ENCODE data around the gene MEGF8. TPM values are rescaled to one million over a fixed set of nuclear protein-coding genes. Genes with fewer than 3 reads are reported as not detected.

The MEGF8 gene
- total and polyA plus RNA-seq, 9 of the 15 experiments (the other 6 are each of a cell fraction or from before 2014, with no cell fraction given): 0.28 to 13.1 (median 3.0) TPM

- TF ChIP-seq, protein P1, sequence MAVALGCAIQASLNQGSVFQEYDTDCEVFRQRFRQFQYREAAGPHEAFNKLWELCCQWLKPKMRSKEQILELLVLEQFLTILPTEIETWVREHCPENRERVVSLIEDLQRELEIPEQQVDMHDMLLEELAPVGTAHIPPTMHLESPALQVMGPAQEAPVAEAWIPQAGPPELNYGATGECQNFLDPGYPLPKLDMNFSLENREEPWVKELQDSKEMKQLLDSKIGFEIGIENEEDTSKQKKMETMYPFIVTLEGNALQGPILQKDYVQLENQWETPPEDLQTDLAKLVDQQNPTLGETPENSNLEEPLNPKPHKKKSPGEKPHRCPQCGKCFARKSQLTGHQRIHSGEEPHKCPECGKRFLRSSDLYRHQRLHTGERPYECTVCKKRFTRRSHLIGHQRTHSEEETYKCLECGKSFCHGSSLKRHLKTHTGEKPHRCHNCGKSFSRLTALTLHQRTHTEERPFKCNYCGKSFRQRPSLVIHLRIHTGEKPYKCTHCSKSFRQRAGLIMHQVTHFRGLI (CRISPR knock-in tag; IDR thresholded peaks at IDR 0.05): no peak
- TF ChIP-seq HMG20A (CRISPR knock-in tag; conservative IDR thresholded peaks at IDR 0.05) (no peak), DNMT1 (IDR thresholded peaks at IDR 0.05) (no peak), HNRNPL (IDR thresholded peaks at IDR 0.05; ENCODE audit: low read depth, low read length) (no peak), LEF1 (IDR thresholded peaks at IDR 0.05) (no peak), SPI1 (IDR thresholded peaks at IDR 0.05; ENCODE audit: borderline replicate concordance, low read depth, low read length) (no peak), HMGN3 (IDR thresholded peaks at IDR 0.05; ENCODE audit: borderline replicate concordance, extremely low read depth, insufficient read length, low read depth, low read length) (no peak), HCFC1 (IDR thresholded peaks at IDR 0.05; ENCODE audit: low read depth, low read length) (no peak), FOXK1 (CRISPR knock-in tag; IDR thresholded peaks at IDR 0.05; ENCODE audit: borderline replicate concordance) (no peak), GTF2F1 (IDR thresholded peaks at IDR 0.05; ENCODE audit: low read depth, low read length) (no peak), ZNF384 (IDR thresholded peaks at IDR 0.05; ENCODE audit: low read depth, low read length) (no peak), NFE2L1 (tag; IDR thresholded peaks at IDR 0.05; ENCODE audit: borderline replicate concordance, low read depth) (no peak), EHMT2 (IDR thresholded peaks at IDR 0.05) (peak; percentile 98), CLOCK (CRISPR knock-in tag; IDR thresholded peaks at IDR 0.05; ENCODE audit: borderline replicate concordance) (no peak)
- TF ChIP-seq, protein P2, sequence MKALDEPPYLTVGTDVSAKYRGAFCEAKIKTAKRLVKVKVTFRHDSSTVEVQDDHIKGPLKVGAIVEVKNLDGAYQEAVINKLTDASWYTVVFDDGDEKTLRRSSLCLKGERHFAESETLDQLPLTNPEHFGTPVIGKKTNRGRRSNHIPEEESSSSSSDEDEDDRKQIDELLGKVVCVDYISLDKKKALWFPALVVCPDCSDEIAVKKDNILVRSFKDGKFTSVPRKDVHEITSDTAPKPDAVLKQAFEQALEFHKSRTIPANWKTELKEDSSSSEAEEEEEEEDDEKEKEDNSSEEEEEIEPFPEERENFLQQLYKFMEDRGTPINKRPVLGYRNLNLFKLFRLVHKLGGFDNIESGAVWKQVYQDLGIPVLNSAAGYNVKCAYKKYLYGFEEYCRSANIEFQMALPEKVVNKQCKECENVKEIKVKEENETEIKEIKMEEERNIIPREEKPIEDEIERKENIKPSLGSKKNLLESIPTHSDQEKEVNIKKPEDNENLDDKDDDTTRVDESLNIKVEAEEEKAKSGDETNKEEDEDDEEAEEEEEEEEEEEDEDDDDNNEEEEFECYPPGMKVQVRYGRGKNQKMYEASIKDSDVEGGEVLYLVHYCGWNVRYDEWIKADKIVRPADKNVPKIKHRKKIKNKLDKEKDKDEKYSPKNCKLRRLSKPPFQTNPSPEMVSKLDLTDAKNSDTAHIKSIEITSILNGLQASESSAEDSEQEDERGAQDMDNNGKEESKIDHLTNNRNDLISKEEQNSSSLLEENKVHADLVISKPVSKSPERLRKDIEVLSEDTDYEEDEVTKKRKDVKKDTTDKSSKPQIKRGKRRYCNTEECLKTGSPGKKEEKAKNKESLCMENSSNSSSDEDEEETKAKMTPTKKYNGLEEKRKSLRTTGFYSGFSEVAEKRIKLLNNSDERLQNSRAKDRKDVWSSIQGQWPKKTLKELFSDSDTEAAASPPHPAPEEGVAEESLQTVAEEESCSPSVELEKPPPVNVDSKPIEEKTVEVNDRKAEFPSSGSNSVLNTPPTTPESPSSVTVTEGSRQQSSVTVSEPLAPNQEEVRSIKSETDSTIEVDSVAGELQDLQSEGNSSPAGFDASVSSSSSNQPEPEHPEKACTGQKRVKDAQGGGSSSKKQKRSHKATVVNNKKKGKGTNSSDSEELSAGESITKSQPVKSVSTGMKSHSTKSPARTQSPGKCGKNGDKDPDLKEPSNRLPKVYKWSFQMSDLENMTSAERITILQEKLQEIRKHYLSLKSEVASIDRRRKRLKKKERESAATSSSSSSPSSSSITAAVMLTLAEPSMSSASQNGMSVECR (CRISPR knock-in tag; IDR thresholded peaks at IDR 0.05): peak; percentile 80; the same call in 1 of the 2 replicates
Observed at GRCh38 chr19:42313096-42313839, 12.2 kb upstream of the MEGF8 start, which contains the start of gene TMEM145 (continued).

Data from K562 (cell line).